ENCODE data around the gene LYL1.

The LYL1 gene

DNA sequence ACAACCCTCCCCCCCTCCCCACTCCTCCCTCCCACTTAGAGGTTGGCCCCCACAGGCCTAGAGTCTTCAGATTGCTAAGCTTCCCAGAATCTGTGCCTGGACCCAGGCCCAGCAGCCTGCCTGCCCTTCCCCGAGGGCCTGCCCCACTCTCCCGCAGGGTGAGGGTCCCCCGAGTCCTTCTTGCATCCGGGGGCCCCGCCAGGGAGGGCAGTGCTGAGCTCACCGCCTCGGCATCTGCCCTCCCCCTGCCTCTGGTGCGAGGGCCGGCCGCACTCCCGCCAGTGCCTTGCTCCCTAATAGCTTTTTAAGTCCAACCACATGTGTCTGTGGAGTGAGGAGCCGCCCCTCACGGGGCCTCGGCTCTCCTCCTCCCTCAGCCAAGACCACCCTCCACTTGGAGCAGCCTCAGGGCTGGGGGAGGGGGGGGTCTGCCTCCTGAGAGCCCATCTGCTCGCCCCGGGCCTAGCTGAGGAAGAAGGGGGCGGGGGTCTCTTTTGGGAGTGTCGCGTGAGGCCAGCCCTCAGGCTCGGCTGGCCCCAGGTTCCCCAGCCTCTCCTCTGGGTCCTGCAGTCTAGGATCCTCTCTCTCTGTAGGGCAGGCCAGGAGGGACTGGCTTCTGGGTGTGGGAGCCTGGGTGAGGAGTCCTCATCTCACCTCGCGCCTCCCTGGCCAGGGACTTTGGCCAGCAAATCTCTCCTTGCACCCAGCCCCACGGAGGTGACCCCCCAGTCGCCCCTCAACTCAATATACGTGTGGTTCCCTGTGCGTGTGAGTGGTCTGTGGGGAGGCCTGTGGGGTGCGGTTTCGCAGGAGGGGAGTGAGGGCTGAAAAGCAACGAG, 47.2 kb downstream of the LYL1 start:
- peak; percentile 59 for DNase-seq (ENCODE audit: low spot score)

- no peak for DNase-seq (ENCODE audit: low spot score)
Observed at GRCh38 chr19:13054626-13055212, 47.9 kb downstream of the LYL1 start.

DNA sequence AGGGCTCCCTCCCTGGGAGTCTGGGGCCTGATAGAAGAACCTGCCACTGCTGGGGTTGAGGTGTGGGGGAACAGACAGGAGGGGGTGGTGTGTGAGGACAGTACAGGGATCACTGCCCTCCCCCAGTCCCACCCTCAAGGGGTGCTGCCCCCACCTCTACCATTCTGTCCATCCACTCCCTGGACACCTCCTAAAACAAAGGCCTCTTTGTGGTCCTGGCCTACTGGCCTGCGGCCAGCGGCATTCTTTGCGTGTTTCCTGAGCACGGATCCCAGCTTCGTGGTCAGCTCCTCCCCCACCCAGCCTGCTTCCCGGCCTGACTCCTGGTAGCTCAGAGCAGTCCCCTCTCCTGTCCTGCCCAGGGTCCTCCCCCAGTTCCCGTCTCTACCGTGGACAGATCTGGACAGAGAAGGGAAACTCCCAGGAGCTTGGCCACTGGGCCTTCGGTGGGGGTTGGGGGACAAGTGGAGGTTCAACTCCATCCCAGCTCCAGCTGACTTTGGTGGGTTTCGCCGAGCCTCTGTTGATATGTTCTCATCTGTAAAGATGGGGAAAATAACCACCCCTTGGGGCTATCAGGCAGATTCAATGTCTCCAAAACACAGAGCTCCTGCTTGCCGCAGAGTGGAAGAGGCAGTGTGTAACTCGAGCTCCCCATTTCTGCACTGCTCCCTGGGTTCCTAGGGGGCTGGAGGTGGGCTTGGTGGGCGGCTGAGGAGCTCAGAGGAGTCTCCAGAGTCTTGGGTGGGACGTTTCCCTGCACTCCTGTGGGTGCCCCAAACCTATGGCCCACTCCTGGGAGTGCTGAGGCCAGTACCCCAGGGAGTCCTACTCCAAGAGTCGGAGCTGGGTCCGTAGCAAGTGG, 48.7 kb downstream of the LYL1 start:
- peak; percentile 94 for DNase-seq (ENCODE audit: low spot score)

GRCh38 chr19:13053238-13053637, 49.4 kb downstream of the LYL1 start:
- no peak for DNase-seq (ENCODE audit: low spot score)

DNA sequence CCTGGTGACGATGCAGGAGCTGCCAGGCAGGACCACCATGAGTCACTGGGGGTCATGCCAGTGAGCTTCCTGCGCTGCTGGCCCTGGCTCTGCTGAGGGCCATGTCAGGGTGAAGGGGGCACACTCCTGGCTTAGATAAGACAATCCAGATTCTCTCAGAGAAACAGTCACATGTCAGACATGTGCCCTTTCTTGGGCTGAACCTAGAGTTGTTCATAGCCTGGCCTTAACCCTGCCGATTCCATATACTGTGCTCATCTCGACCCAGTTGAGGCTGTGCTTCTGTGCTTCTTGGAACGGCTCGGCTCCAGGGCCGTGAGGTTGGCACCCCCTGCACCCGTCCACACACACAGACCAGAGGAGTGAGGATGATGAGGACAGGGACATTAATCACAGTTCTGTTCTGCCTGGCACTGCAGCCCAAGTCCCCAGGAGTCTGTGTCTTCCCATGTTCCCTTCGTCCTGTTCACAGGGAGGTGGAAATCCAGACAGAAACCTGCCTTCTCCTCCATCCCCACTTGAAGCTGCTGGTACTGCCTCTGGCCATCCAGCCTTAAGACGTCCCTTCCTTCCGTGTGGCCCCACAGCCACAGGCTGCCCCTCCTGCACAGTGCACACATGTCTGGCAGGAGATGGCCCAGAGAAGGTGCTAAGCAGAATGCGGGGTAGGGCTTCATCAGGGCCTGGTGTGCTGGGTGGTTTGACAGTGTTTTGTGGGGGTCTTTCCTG, 50.0 kb downstream of the LYL1 start:
- DNase-seq (ENCODE audit: low spot score) = no peak

GRCh38 chr19:13051557-13052165, 51.0 kb downstream of the LYL1 start:
- no peak for DNase-seq (ENCODE audit: low spot score)

DNA sequence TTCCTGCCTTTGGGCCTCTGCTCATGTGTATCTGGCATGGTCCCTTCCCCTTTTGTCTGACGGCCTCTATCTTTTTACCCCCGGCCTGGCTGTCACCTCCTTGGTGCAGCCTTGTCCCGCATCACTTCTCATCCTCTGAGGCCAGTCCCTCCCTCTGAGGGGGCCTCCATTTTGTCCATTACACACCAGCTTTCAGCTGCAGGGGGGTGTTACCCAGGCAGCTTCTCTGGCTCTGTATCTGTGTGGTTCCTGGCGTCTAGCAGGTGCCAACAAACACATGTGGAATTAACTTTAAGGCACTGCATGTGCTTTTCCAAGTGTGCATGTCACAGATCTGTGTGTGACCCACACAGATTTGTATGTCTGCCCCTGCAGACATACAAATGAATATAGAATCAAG, 52.4 kb downstream of the LYL1 start:
- DNase-seq (ENCODE audit: low spot score) = no peak

All from SW480 (cell line).